Activated T-cell treated with anti-CD3 and anti-CD28 coated beads, Interleukin-2, amount 50 U/mL, for 4 hours (primary cell): ENCODE results near the gene CORT. TPM values are rescaled to one million over a fixed set of nuclear protein-coding genes. Genes with fewer than 3 reads are reported as not detected.

Experiments
- total RNA-seq, 3 donors: library from RNA; stranded (reverse); gene quantifications; one replicate each; pipeline ENCODE4 v1.2.1, GENCODE V29; 2021

Gene CORT
- total RNA-seq, 3 donors from 2014 or later, result 0.32 TPM; not detected in 2

Other genes starting within 250 kb of the CORT start
- gene KIF1B, start 239.5 kb upstream of the CORT start, total RNA-seq, result 10 to 100 TPM; 12.3 to 17.0 (median 16.6) TPM
- 100 to 1,000 TPM in 1 of 3 donors, 10 to 100 TPM in 2; 82.2 to 105 (median 93.1) TPM for gene PGD, start 51.0 kb upstream of the CORT start, total RNA-seq
- gene CENPS, start 19.6 kb upstream of the CORT start, total RNA-seq, result 10 to 100 TPM; 16.3 to 24.2 (median 22.3) TPM
- gene DFFA, start 22.5 kb downstream of the CORT start, total RNA-seq, result 10 to 100 TPM; 62.9 to 81.5 (median 73.4) TPM
- 10 to 100 TPM; 21.6 to 23.4 (median 22.2) TPM for gene PEX14, start 24.9 kb downstream of the CORT start, total RNA-seq